SK-N-SH treated with all-trans-retinoic acid at 6 μM for 48 hours (cell line): ENCODE data around the gene POLR3A.

ENCODE experiments used
- ATAC-seq: fragments of 200-7000 bp; cut with Tn5 transposase; 3 replicates; pipeline ENCODE4 v1.9.1; 2020; ENCODE audit warnings: mild to moderate bottlenecking, moderate library complexity
- BACH2 ChIP-seq: fragments of 250-450 bp; sonication (Bioruptor Pico); IDR thresholded peaks from 2 replicates; pipeline ENCODE4 v1.9.0; 2021; ENCODE audit warnings: mild to moderate bottlenecking, borderline replicate concordance
- CSDC2 ChIP-seq: fragments of 250-450 bp; sonication (Bioruptor Pico); IDR thresholded peaks from 2 replicates; pipeline ENCODE4 v1.5.0; 2020; ENCODE audit warnings: mild to moderate bottlenecking, moderate library complexity
- ESRRG ChIP-seq: fragments of 250-450 bp; sonication (Bioruptor Pico); IDR thresholded peaks from 2 replicates; pipeline ENCODE4 v1.6.1; 2021; ENCODE audit warnings: mild to moderate bottlenecking
- GLIS3 ChIP-seq: fragments of 250-450 bp; sonication (Bioruptor Pico); IDR thresholded peaks from 2 replicates; pipeline ENCODE4 v1.5.0; 2020; ENCODE audit warnings: mild to moderate bottlenecking, moderate library complexity
- ISL1 ChIP-seq: fragments of 250-450 bp; sonication (Bioruptor Pico); IDR thresholded peaks from 2 replicates; pipeline ENCODE4 v2.1.2; 2022; ENCODE audit warnings: mild to moderate bottlenecking, moderate library complexity
- OSR1 ChIP-seq: fragments of 250-450 bp; sonication (Bioruptor Pico); IDR thresholded peaks from 2 replicates; pipeline ENCODE4 v1.8.0; 2022; ENCODE audit warnings: moderate library complexity, mild to moderate bottlenecking, inconsistent platforms
- PPARA ChIP-seq: fragments of 250-450 bp; sonication (Bioruptor Pico); IDR thresholded peaks from 2 replicates; pipeline ENCODE4 v1.5.0; 2020; ENCODE audit warnings: mild to moderate bottlenecking, borderline replicate concordance
- RARB ChIP-seq: fragments of 250-450 bp; sonication (Bioruptor Pico); IDR thresholded peaks from 2 replicates; pipeline ENCODE4 v1.8.0; 2021; ENCODE audit warnings: mild to moderate bottlenecking, moderate library complexity
- TCF4 ChIP-seq: fragments of 250-450 bp; sonication (Bioruptor Pico); IDR thresholded peaks from 2 replicates; pipeline ENCODE4 v1.8.0; 2021; ENCODE audit warnings: mild to moderate bottlenecking, moderate library complexity, borderline replicate concordance
- TOX ChIP-seq: fragments of 250-450 bp; sonication (Bioruptor Pico); IDR thresholded peaks from 2 replicates; pipeline ENCODE4 v1.8.0; 2021; ENCODE audit warnings: mild to moderate bottlenecking, moderate library complexity, borderline replicate concordance
- ZC3H10 ChIP-seq: fragments of 250-450 bp; sonication (Bioruptor Pico); IDR thresholded peaks from 2 replicates; pipeline ENCODE4 v1.5.1; 2021; ENCODE audit warnings: mild to moderate bottlenecking, moderate library complexity
- ZFP3 ChIP-seq: fragments of 250-450 bp; sonication (Bioruptor Pico); IDR thresholded peaks from 2 replicates; pipeline ENCODE4 v1.5.0; 2020; ENCODE audit warnings: mild to moderate bottlenecking, moderate library complexity
- ZFP30 ChIP-seq: fragments of 450-650 bp; formaldehyde crosslinking; IDR thresholded peaks from 2 replicates; pipeline ENCODE4 v1.5.0; 2022; ENCODE audit warnings: mild to moderate bottlenecking, moderate library complexity
- ZNF565 ChIP-seq: fragments of 450-650 bp; formaldehyde crosslinking; conservative IDR thresholded peaks from 2 replicates; pipeline ENCODE4 v1.5.0; 2020; ENCODE audit warnings: low read depth, mild to moderate bottlenecking, moderate library complexity
- ZNF70 ChIP-seq: fragments of 450-650 bp; formaldehyde crosslinking; IDR thresholded peaks from 2 replicates; pipeline ENCODE4 v1.5.0; 2020; ENCODE audit warnings: mild to moderate bottlenecking, moderate library complexity
- TF ChIP-seq, protein P1 (sequence below): fragments of 250-450 bp; sonication (Bioruptor Pico); IDR thresholded peaks from 2 replicates; pipeline ENCODE4 v1.8.0; 2021; ENCODE audit warnings: low read depth, mild to moderate bottlenecking, moderate library complexity, borderline replicate concordance
- TF ChIP-seq, protein P2 (sequence below): fragments of 250-450 bp; sonication (Bioruptor Pico); IDR thresholded peaks from 2 replicates; pipeline ENCODE4 v1.8.0; 2020; ENCODE audit warnings: mild to moderate bottlenecking, moderate library complexity, borderline replicate concordance
- TF ChIP-seq, protein P3 (sequence below): fragments of 250-450 bp; sonication (Bioruptor Pico); IDR thresholded peaks from 2 replicates; pipeline ENCODE4 v1.5.1; 2020; ENCODE audit warnings: low read depth, mild to moderate bottlenecking, moderate library complexity
- TF ChIP-seq, protein P4 (sequence below): fragments of 250-450 bp; sonication (Bioruptor Pico); IDR thresholded peaks from 2 replicates; pipeline ENCODE4 v1.5.1; 2021; ENCODE audit warnings: mild to moderate bottlenecking, moderate library complexity
- TF ChIP-seq, protein P5 (sequence below): fragments of 250-450 bp; sonication (Bioruptor Pico); IDR thresholded peaks from 2 replicates; pipeline ENCODE4 v1.5.0; 2020; ENCODE audit warnings: mild to moderate bottlenecking, moderate library complexity

Gene POLR3A

DNA sequence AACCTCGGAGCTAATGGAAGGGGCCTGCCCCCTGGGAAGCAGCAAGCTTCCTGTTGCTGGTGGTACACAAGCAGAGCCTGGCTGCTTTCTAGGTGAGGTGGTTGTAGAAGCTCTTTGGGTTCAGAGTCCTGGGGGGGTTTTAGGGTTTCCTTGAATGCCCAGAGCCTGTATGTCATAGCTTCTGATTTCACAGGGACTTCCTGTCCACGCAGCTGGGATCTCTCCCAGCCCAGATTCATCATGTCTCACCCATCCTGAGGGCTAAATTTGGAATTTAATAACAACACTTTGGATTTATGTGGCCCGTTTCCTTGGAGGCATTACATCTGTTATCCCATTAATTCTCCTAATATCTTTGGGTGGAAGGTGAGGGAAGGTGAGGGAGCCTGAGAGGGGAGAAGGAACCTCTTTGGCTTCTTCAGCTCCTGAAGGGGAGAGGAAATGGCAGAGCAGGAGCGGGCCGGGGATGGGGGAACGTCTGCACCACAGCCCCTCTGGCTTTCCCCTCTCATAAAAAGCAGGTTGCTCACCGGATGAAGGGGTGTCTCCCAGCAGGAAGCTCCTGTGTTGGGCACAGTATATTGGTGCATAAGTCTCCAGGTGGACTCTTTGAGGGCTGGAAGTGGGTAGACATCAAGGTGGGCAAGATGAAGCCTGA is 24.0 kb upstream of the POLR3A start (continued):
- TF ChIP-seq, protein P1, sequence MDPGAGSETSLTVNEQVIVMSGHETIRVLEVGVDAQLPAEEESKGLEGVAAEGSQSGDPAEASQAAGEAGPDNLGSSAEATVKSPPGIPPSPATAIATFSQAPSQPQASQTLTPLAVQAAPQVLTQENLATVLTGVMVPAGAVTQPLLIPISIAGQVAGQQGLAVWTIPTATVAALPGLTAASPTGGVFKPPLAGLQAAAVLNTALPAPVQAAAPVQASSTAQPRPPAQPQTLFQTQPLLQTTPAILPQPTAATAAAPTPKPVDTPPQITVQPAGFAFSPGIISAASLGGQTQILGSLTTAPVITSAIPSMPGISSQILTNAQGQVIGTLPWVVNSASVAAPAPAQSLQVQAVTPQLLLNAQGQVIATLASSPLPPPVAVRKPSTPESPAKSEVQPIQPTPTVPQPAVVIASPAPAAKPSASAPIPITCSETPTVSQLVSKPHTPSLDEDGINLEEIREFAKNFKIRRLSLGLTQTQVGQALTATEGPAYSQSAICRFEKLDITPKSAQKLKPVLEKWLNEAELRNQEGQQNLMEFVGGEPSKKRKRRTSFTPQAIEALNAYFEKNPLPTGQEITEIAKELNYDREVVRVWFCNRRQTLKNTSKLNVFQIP (CRISPR knock-in tag): no peak
- TF ChIP-seq TOX (CRISPR knock-in tag) (no peak), CSDC2 (CRISPR knock-in tag) (no peak), TCF4 (CRISPR knock-in tag) (no peak)

DNA sequence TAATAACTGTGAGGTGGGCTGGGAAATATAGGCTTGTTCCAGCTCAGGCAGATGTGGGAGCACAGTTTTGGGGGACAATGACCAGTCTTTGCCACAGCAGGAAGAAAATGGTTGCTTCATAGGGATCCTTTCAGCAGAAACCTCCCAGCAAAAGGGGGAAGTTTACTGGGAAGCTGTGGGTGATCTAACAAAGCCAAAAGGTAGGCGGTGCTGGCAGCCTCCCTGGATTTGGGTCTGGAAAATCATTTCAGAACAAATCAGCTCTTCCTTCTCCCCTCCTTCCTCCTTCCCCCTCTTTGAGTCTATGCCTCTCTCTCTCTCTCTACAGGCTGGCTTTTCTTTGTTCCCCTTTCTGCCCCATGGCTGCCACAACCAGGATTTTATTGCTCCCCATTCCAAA is 20.5 kb upstream of the POLR3A start:
- TF ChIP-seq TOX (CRISPR knock-in tag) (no peak), ZNF70 (CRISPR knock-in tag) (no peak), GLIS3 (no peak), PPARA (CRISPR knock-in tag) (no peak), OSR1 (no peak), ISL1 (CRISPR knock-in tag) (no peak), BACH2 (CRISPR knock-in tag) (no peak), ZNF565 (CRISPR knock-in tag) (no peak), TCF4 (CRISPR knock-in tag) (no peak), ESRRG (CRISPR knock-in tag) (no peak), CSDC2 (CRISPR knock-in tag) (no peak), RARB (CRISPR knock-in tag) (no peak), ZFP30 (CRISPR knock-in tag) (no peak), ZC3H10 (no peak), ZFP3 (CRISPR knock-in tag) (no peak)
- TF ChIP-seq, protein P2, sequence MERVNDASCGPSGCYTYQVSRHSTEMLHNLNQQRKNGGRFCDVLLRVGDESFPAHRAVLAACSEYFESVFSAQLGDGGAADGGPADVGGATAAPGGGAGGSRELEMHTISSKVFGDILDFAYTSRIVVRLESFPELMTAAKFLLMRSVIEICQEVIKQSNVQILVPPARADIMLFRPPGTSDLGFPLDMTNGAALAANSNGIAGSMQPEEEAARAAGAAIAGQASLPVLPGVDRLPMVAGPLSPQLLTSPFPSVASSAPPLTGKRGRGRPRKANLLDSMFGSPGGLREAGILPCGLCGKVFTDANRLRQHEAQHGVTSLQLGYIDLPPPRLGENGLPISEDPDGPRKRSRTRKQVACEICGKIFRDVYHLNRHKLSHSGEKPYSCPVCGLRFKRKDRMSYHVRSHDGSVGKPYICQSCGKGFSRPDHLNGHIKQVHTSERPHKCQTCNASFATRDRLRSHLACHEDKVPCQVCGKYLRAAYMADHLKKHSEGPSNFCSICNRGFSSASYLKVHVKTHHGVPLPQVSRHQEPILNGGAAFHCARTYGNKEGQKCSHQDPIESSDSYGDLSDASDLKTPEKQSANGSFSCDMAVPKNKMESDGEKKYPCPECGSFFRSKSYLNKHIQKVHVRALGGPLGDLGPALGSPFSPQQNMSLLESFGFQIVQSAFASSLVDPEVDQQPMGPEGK (CRISPR knock-in tag): no peak
- TF ChIP-seq, protein P3, sequence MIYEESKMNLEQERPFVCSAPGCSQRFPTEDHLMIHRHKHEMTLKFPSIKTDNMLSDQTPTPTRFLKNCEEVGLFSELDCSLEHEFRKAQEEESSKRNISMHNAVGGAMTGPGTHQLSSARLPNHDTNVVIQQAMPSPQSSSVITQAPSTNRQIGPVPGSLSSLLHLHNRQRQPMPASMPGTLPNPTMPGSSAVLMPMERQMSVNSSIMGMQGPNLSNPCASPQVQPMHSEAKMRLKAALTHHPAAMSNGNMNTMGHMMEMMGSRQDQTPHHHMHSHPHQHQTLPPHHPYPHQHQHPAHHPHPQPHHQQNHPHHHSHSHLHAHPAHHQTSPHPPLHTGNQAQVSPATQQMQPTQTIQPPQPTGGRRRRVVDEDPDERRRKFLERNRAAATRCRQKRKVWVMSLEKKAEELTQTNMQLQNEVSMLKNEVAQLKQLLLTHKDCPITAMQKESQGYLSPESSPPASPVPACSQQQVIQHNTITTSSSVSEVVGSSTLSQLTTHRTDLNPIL (CRISPR knock-in tag): no peak
- TF ChIP-seq, protein P4, sequence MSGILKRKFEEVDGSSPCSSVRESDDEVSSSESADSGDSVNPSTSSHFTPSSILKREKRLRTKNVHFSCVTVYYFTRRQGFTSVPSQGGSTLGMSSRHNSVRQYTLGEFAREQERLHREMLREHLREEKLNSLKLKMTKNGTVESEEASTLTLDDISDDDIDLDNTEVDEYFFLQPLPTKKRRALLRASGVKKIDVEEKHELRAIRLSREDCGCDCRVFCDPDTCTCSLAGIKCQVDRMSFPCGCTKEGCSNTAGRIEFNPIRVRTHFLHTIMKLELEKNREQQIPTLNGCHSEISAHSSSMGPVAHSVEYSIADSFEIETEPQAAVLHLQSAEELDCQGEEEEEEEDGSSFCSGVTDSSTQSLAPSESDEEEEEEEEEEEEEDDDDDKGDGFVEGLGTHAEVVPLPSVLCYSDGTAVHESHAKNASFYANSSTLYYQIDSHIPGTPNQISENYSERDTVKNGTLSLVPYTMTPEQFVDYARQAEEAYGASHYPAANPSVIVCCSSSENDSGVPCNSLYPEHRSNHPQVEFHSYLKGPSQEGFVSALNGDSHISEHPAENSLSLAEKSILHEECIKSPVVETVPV (CRISPR knock-in tag): no peak
- TF ChIP-seq, protein P1 (CRISPR knock-in tag): no peak
- no peak for ATAC-seq

DNA sequence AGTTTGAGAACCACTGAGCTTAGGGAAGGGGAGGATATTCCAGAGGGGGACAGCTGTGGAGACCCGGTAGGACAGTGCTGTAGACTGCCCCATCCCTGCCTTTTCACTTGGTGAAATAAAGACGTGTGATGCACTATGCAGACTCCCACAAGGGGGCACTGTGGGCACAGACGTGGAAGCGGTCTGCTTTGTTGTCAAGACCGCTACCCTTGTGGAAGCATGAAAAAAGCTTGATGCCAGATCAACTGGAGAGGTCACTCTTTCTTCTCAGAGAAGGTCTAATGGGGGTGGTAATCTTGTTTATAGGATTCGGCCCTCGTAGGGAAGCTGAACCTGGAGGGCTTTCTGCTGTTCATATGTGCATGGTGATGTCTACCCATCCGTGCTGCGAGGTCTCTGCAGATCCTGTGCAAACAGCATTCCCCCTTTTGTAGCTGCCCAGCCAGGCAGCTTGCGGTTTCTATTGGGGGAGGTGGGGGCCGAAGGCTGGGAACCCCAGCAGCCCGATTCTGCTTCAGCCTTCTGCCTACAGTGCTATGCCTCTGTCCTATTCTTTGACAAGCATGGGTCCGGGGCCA is 18.1 kb upstream of the POLR3A start:
- peak; percentile 86 for ATAC-seq
- no peak for TF ChIP-seq CSDC2 (CRISPR knock-in tag)
- TF ChIP-seq, protein P5, sequence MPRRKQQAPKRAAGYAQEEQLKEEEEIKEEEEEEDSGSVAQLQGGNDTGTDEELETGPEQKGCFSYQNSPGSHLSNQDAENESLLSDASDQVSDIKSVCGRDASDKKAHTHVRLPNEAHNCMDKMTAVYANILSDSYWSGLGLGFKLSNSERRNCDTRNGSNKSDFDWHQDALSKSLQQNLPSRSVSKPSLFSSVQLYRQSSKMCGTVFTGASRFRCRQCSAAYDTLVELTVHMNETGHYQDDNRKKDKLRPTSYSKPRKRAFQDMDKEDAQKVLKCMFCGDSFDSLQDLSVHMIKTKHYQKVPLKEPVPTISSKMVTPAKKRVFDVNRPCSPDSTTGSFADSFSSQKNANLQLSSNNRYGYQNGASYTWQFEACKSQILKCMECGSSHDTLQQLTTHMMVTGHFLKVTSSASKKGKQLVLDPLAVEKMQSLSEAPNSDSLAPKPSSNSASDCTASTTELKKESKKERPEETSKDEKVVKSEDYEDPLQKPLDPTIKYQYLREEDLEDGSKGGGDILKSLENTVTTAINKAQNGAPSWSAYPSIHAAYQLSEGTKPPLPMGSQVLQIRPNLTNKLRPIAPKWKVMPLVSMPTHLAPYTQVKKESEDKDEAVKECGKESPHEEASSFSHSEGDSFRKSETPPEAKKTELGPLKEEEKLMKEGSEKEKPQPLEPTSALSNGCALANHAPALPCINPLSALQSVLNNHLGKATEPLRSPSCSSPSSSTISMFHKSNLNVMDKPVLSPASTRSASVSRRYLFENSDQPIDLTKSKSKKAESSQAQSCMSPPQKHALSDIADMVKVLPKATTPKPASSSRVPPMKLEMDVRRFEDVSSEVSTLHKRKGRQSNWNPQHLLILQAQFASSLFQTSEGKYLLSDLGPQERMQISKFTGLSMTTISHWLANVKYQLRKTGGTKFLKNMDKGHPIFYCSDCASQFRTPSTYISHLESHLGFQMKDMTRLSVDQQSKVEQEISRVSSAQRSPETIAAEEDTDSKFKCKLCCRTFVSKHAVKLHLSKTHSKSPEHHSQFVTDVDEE (CRISPR knock-in tag): peak; percentile 65; the same call in 1 of the 2 replicates
